Measurements from ENCODE around the gene ZNF280B.
"Not testable (repeated sequence)": the region's sequence is repeated elsewhere in the genome, so short reads cannot be mapped to it uniquely, and the experiment has no call there.

Gene ZNF280B

DNA sequence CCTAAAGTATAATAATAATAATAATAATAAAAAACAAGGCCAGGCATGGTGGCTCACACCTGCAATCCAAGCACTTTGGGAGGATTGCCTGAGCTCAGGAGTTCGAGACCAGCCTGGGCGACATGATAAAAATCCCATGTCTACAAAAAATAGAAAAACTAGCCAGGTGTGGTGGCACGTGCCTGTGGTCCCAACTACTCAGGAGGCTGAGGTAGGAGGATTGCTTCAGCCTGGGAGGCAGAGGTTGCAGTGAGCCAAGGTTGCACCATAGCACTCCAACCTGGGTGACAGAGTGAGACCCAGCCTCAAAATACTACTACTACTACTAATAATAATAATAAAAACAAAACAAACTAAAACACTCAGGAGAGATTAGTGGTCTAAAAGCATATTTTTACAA lies 27.1 kb upstream of the ZNF280B start:
- Histone ChIP-seq H3K9me3 (ENCODE audit: control insufficient read depth in 1 of 2, low read length in 2 of 2) (no peaks in the 10 kb centered on the region), H3K27me3 (ENCODE audit: control insufficient read depth in 1 of 2, insufficient read depth in 2 of 2, low read length in 2 of 2) (no peaks in the 10 kb centered on the region), H3K4me3 (ENCODE audit: low read depth in 1 of 2, low read length in 2 of 2) (no peak overlapping the region), H3K27ac (ENCODE audit: low read depth, low read length) (no peak overlapping the region), H3K36me3 (ENCODE audit: control insufficient read depth in 1 of 2, insufficient read depth in 2 of 2, low read length in 2 of 2) (no peaks in the 10 kb centered on the region), H3K9ac (ENCODE audit: low read depth in 1 of 2, low read length in 2 of 2) (no peak overlapping the region), H3K4me1 (ENCODE audit: control insufficient read depth in 1 of 2, insufficient read depth in 2 of 2, low read length in 2 of 2) (no peaks in the 10 kb centered on the region)

DNA sequence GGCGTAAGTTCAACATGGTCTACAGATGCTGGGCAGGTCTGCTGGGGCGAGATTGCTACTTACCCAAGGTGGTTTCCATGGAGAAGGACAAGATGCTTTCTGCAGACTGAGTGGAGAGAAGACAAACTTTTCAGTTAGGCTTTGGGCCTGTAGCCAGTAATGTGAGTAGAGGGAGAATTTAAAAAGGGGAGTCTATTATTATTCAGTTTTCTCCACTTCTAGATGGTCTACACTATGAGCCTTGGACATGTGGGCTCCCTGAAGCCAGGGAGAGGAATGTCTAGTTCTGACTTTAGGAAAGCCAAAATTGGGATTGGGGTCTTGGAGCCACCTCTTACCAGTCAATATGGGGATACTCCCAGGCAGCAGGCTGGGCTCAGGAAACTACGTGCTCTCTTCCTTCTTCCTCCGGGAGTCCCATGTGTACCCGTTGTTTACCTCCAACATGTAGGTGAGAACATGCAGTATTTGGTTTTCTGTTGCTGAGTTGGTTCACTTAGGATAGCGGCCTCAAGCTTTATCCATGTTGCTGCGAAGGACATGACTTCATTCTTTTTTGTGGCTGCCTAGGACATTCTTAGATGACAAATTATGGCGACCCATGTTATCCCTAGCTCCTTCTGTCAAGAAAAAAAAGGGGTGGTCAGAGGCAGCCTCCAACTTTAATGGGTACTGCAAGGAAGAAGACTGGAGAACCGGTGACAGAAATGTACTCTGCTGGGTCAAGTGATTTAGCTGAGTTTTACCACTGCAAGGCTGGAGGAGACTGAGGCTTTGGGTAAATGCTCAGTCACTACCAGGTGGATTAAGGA lies 26.3 kb upstream of the ZNF280B start:
- Histone ChIP-seq H3K9me3 (ENCODE audit: control insufficient read depth in 1 of 2, low read length in 2 of 2) (no peaks in the 10 kb centered on the region), H3K9ac (ENCODE audit: low read depth in 1 of 2, low read length in 2 of 2) (no peak overlapping the region), H3K4me1 (ENCODE audit: control insufficient read depth in 1 of 2, insufficient read depth in 2 of 2, low read length in 2 of 2) (no peaks in the 10 kb centered on the region), H3K27me3 (ENCODE audit: control insufficient read depth in 1 of 2, insufficient read depth in 2 of 2, low read length in 2 of 2) (no peaks in the 10 kb centered on the region), H3K27ac (ENCODE audit: low read depth, low read length) (no peak overlapping the region), H3K36me3 (ENCODE audit: control insufficient read depth in 1 of 2, insufficient read depth in 2 of 2, low read length in 2 of 2) (no peaks in the 10 kb centered on the region), H3K4me3 (ENCODE audit: low read depth in 1 of 2, low read length in 2 of 2) (no peak overlapping the region)

DNA sequence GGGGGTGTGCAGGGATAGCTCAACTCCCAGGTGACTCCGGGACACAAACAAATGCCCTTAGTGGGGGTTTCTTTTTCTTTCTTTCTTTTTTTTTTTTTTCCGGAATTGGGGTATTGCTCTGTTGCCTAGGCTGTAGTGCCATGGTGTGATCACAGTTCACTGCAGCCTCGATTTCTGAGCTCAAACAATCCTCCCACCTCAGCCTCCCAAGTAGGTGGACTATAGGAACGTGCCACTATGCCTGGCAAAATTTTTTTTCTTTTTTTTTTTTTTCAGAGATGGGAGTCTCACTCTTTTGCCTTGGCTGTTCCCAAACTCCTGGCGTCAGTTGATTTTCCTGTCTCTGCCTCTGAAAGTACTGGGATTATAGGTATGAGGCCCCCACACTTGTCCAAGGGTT lies 25.3 kb upstream of the ZNF280B start:
- Histone ChIP-seq H3K9me3 (ENCODE audit: control insufficient read depth in 1 of 2, low read length in 2 of 2) (no peaks in the 10 kb centered on the region), H3K27ac (ENCODE audit: low read depth, low read length) (no peak overlapping the region), H3K4me3 (ENCODE audit: low read depth in 1 of 2, low read length in 2 of 2) (no peak overlapping the region), H3K4me1 (ENCODE audit: control insufficient read depth in 1 of 2, insufficient read depth in 2 of 2, low read length in 2 of 2) (no peaks in the 10 kb centered on the region), H3K36me3 (ENCODE audit: control insufficient read depth in 1 of 2, insufficient read depth in 2 of 2, low read length in 2 of 2) (no peaks in the 10 kb centered on the region), H3K27me3 (ENCODE audit: control insufficient read depth in 1 of 2, insufficient read depth in 2 of 2, low read length in 2 of 2) (peaks cover 0 to 3% of the 10 kb centered on the region in 2 donors), H3K9ac (ENCODE audit: low read depth in 1 of 2, low read length in 2 of 2) (no peak overlapping the region)

DNA sequence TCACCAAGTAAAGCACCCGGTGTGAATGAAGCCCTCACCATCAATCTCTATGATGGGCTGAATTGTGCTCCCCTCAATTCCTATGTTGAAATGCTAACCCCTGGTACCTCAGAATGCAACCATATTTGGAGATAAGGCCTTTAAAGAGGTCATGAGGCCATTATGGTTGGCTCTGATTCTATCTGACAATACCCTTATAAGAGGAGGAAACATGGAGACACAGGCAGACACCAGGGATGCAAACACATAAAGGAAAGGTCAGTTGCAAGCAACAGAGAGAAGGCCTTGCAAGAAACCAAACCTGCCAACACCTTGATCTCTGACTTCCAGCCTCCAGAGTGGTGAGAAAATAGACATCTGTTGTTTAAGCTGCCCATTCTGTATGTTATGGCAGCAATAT lies 24.9 kb upstream of the ZNF280B start:
- Histone ChIP-seq H3K36me3 (ENCODE audit: control insufficient read depth in 1 of 2, insufficient read depth in 2 of 2, low read length in 2 of 2) (no peaks in the 10 kb centered on the region), H3K4me1 (ENCODE audit: control insufficient read depth in 1 of 2, insufficient read depth in 2 of 2, low read length in 2 of 2) (no peaks in the 10 kb centered on the region), H3K4me3 (ENCODE audit: low read depth in 1 of 2, low read length in 2 of 2) (no peak overlapping the region), H3K9ac (ENCODE audit: low read depth in 1 of 2, low read length in 2 of 2) (no peak overlapping the region), H3K9me3 (ENCODE audit: control insufficient read depth in 1 of 2, low read length in 2 of 2) (no peaks in the 10 kb centered on the region), H3K27ac (ENCODE audit: low read depth, low read length) (no peak overlapping the region), H3K27me3 (ENCODE audit: control insufficient read depth in 1 of 2, insufficient read depth in 2 of 2, low read length in 2 of 2) (peaks cover 0 to 3% of the 10 kb centered on the region in 2 donors)

DNA sequence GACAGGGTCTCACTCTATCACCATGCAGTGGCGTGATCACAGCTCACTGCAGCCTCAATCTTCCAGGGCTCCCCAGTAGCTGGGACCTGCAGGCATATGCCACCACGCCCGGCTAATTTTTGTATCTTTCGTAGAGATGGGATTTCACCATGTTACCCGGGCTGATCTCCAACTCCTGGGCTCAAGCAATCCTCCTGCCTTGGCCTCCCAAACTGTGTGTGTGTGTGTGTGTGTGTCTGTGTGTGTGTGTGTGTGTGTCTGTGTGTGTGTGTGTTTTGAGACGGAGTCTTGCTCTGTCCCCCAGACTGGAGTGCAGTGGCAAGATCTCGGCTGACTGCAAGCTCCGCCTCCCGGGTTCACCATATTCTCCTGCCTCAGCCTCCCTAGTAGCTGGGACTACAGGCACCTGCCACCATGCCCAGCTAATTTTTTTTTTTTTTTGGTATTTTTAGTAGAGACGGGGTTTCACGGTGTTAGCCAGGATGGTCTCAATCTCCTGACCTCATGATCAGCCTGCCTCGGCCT lies 24.1 kb upstream of the ZNF280B start:
- H3K27ac ChIP-seq (ENCODE audit: low read depth, low read length); H3K4me1 ChIP-seq (ENCODE audit: control insufficient read depth in 1 of 2, insufficient read depth in 2 of 2, low read length in 2 of 2); H3K9me3 ChIP-seq (ENCODE audit: control insufficient read depth in 1 of 2, low read length in 2 of 2); H3K27me3 ChIP-seq (ENCODE audit: control insufficient read depth in 1 of 2, insufficient read depth in 2 of 2, low read length in 2 of 2); H3K4me3 ChIP-seq (ENCODE audit: low read depth in 1 of 2, low read length in 2 of 2); H3K36me3 ChIP-seq (ENCODE audit: control insufficient read depth in 1 of 2, insufficient read depth in 2 of 2, low read length in 2 of 2); H3K9ac ChIP-seq (ENCODE audit: low read depth in 1 of 2, low read length in 2 of 2): not testable (repeated sequence)

DNA sequence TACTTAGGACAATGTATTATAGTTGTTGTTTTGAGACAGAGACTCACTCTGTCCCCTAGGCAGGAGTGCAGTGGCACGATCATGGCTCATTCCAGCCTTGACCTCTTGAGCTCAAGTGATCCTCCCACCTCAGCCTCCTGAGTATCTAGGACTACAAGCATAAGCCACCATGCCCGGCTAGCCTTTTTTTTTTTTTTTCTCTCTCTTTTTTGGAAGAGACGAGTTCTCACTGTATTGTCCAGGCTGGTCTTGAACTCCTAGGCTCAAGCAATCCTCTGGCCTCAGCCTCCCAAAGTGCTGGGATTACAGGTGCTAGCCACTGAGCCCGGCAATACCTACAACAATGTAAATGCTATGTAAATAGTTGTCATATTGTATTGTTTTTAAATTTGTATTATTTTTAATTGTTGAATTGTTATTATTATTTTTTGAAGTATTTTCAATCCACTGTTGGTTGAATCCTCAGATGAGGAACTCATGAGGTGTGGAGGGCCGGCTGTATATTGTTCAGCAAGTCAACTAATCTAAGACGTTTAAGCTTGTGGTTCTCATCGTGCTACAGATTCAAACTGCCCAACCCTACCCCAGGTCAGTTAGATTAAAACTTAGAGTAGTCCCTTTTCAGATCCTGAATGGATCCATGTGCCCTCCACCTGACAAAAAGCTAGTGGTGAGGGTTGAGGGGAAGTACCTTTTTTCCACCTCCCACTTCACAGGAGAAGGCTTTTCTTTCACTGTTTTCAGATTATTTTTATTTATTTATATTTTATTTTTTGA lies 23.4 kb upstream of the ZNF280B start:
- no peak overlapping the region for H3K9ac ChIP-seq (ENCODE audit: low read depth in 1 of 2, low read length in 2 of 2)
- peaks cover 0 to 3% of the 10 kb centered on the region in 2 donors for H3K27me3 ChIP-seq (ENCODE audit: control insufficient read depth in 1 of 2, insufficient read depth in 2 of 2, low read length in 2 of 2)
- no peak overlapping the region for H3K4me3 ChIP-seq (ENCODE audit: low read depth in 1 of 2, low read length in 2 of 2)
- H3K36me3 ChIP-seq (ENCODE audit: control insufficient read depth in 1 of 2, insufficient read depth in 2 of 2, low read length in 2 of 2): no peaks in the 10 kb centered on the region
- H3K27ac ChIP-seq (ENCODE audit: low read depth, low read length): no peak overlapping the region
- no peaks in the 10 kb centered on the region for H3K4me1 ChIP-seq (ENCODE audit: control insufficient read depth in 1 of 2, insufficient read depth in 2 of 2, low read length in 2 of 2)
- H3K9me3 ChIP-seq (ENCODE audit: control insufficient read depth in 1 of 2, low read length in 2 of 2): no peaks in the 10 kb centered on the region

DNA sequence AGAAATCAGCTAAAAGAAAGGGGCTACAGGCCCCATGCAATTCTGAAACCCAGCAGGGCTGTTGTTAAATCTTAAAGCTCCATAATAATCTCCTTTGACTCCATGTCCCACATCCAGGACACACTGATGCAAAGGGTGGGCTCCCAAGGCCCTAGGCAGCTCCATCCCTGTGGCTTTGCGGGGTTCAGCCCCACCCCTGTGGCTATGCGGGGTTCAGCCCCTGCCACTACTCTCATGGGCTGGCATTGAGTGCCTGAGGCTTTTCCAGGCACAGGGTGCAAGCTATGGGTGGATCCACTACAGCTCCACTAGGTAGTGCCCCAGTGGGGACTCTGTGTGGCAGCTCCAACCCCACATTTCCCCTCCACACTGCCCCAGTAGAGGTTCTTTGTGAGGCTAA lies 20.2 kb upstream of the ZNF280B start:
- Histone ChIP-seq H3K36me3 (ENCODE audit: control insufficient read depth in 1 of 2, insufficient read depth in 2 of 2, low read length in 2 of 2) (no peaks in the 10 kb centered on the region), H3K27ac (ENCODE audit: low read depth, low read length) (no peak overlapping the region), H3K27me3 (ENCODE audit: control insufficient read depth in 1 of 2, insufficient read depth in 2 of 2, low read length in 2 of 2) (peaks cover 0 to 3% of the 10 kb centered on the region in 2 donors), H3K4me1 (ENCODE audit: control insufficient read depth in 1 of 2, insufficient read depth in 2 of 2, low read length in 2 of 2) (no peaks in the 10 kb centered on the region), H3K4me3 (ENCODE audit: low read depth in 1 of 2, low read length in 2 of 2) (no peak overlapping the region), H3K9me3 (ENCODE audit: control insufficient read depth in 1 of 2, low read length in 2 of 2) (no peaks in the 10 kb centered on the region), H3K9ac (ENCODE audit: low read depth in 1 of 2, low read length in 2 of 2) (no peak overlapping the region)

DNA sequence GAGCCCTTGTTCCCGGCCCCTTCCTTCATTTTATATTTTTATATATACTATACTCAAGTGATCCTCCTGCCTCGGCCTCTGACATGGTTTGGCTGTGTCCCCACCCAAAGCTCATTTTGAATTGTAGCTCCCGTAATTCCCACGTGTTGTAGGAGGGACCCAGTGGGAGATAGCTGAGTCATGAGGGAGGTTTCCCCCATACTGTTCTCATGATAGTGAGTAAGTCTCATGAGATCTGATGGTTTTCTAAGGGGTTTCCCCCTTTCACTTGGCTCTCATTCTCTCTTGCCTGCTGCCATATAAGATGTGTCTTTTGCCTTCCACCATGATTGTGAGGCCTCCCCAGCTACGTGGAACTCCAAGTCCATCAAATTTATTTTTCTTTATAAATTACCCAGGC lies 18.8 kb upstream of the ZNF280B start:
- Histone ChIP-seq H3K36me3 (ENCODE audit: control insufficient read depth in 1 of 2, insufficient read depth in 2 of 2, low read length in 2 of 2) (no peaks in the 10 kb centered on the region), H3K4me1 (ENCODE audit: control insufficient read depth in 1 of 2, insufficient read depth in 2 of 2, low read length in 2 of 2) (no peaks in the 10 kb centered on the region), H3K9ac (ENCODE audit: low read depth in 1 of 2, low read length in 2 of 2) (no peak overlapping the region), H3K4me3 (ENCODE audit: low read depth in 1 of 2, low read length in 2 of 2) (no peak overlapping the region), H3K27me3 (ENCODE audit: control insufficient read depth in 1 of 2, insufficient read depth in 2 of 2, low read length in 2 of 2) (peaks cover 0 to 3% of the 10 kb centered on the region in 2 donors), H3K9me3 (ENCODE audit: control insufficient read depth in 1 of 2, low read length in 2 of 2) (no peaks in the 10 kb centered on the region), H3K27ac (ENCODE audit: low read depth, low read length) (no peak overlapping the region)

DNA sequence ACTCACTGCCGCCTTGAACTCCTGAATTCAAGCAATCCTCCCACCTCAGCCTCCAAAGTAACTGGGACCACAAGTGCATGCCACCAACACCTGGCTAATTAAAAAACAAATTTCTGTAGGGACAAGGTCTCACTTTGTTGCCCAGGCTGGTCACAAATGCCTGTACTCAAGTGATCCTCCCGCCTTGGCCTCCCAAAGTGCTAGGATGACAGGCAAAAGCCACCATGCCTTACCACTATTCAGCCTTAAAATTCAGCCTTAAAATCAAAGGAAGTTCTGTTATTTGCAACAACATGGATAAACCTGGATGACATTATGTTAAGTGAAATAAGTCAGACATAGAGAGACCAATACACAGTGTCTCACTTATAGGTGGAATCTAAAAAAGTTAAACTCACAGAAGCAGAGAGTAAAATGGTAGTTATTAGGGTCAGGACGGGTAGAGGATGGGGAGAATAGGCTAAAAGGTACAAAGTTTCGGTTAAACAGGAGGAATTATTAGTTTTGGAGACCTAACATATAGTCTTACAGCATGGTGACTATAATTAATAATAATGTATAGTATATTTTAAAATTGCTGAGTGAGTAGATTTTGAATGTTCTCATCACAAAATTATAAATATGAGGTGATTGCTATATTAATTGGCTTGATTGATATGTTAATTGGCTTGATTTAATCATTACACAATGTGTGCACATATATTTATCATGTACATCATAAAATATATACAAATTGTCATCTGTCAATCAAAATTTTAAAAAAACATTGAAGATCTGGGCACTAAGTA lies 17.8 kb upstream of the ZNF280B start:
- H3K27ac ChIP-seq (ENCODE audit: low read depth, low read length): no peak overlapping the region
- H3K9ac ChIP-seq (ENCODE audit: low read depth in 1 of 2, low read length in 2 of 2): no peak overlapping the region
- no peak overlapping the region for H3K4me3 ChIP-seq (ENCODE audit: low read depth in 1 of 2, low read length in 2 of 2)
- no peaks in the 10 kb centered on the region for H3K36me3 ChIP-seq (ENCODE audit: control insufficient read depth in 1 of 2, insufficient read depth in 2 of 2, low read length in 2 of 2)
- H3K27me3 ChIP-seq (ENCODE audit: control insufficient read depth in 1 of 2, insufficient read depth in 2 of 2, low read length in 2 of 2): peaks cover 0 to 3% of the 10 kb centered on the region in 2 donors
- H3K4me1 ChIP-seq (ENCODE audit: control insufficient read depth in 1 of 2, insufficient read depth in 2 of 2, low read length in 2 of 2): no peaks in the 10 kb centered on the region
- no peaks in the 10 kb centered on the region for H3K9me3 ChIP-seq (ENCODE audit: control insufficient read depth in 1 of 2, low read length in 2 of 2)

DNA sequence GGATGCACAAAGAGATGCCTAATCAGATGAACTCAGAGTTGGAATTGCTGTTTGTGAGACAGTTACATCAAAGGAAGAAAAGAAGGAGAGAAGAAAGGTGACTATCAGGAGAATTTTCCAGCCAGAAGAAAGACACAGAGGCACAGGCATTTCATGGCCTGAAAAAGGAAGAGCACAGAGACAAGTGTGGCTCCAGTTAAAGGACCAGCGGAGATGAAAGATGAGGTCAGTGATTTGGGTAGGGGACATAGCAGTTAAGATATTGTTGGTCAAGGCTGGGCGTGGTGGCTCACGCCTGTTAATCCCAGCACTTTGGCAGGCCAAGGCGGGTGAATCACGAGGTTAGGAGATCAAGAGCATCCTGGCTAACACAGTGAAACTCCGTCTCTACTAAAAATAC lies 15.0 kb upstream of the ZNF280B start:
- Histone ChIP-seq H3K9me3 (ENCODE audit: control insufficient read depth in 1 of 2, low read length in 2 of 2) (no peaks in the 10 kb centered on the region), H3K36me3 (ENCODE audit: control insufficient read depth in 1 of 2, insufficient read depth in 2 of 2, low read length in 2 of 2) (no peaks in the 10 kb centered on the region), H3K27me3 (ENCODE audit: control insufficient read depth in 1 of 2, insufficient read depth in 2 of 2, low read length in 2 of 2) (no peaks in the 10 kb centered on the region), H3K9ac (ENCODE audit: low read depth in 1 of 2, low read length in 2 of 2) (no peak overlapping the region), H3K4me1 (ENCODE audit: control insufficient read depth in 1 of 2, insufficient read depth in 2 of 2, low read length in 2 of 2) (no peaks in the 10 kb centered on the region), H3K27ac (ENCODE audit: low read depth, low read length) (no peak overlapping the region), H3K4me3 (ENCODE audit: low read depth in 1 of 2, low read length in 2 of 2) (no peak overlapping the region)
